Astrocyte of the hippocampus (primary cell): Measurements from ENCODE around the gene HMOX2.

Experiments used
- DNase-seq: peaks from one replicate; pipeline ENCODE4 v3.0.0; 2011; ENCODE audit warnings: low read depth, low spot score

HMOX2 gene, protein sequence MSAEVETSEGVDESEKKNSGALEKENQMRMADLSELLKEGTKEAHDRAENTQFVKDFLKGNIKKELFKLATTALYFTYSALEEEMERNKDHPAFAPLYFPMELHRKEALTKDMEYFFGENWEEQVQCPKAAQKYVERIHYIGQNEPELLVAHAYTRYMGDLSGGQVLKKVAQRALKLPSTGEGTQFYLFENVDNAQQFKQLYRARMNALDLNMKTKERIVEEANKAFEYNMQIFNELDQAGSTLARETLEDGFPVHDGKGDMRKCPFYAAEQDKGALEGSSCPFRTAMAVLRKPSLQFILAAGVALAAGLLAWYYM

DNA sequence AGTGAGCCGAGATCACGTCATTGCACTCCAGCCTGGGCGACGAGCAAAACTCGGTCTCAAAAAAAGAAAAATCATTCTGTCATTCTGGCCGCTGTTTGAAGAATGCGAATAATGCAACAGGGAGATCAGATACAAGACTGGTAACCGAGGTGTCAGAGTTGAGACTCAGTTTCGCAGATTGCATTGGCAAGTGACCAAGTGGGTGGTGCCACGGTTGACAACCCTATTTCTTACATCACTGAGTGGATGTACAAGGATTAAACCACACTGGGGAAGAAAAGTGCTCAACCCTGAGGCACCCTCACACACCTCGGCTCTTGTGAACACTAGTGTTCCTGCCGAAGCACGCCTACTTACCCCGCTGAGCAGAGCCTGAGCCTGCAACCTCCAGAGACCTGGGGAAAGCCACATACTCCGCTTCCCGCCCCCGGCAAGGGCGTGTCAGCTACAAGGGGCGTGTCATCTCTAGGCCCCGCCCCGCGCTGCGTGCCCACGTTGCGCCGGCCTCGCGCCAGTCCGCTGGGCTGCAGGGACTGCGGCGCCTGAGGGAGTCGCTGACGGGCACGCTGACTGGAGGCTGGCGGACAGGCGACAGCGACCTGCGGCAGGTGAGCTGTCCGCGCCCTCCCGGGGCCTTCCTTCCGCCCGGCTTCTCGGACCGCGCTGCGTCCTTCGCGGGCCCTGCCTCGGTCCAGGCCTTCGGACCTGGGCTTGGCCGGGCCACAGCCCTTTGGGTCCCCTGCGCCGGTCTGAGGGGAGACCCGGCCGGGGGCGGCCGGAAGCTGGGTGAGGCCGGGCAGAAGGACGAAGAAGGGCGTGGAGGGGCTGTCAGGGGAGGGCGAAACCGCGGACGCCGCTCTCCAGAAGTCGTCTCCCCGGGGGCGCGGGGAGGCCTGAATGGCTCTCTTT lies at the start of gene HMOX2:
Gene HMOX2, plus strand, starts transcription at position 519 of the 909 bp plus-strand sequence. CDS start 29,127 bp downstream, outside the sequence.
- peak; percentile 97 for DNase-seq

DNA sequence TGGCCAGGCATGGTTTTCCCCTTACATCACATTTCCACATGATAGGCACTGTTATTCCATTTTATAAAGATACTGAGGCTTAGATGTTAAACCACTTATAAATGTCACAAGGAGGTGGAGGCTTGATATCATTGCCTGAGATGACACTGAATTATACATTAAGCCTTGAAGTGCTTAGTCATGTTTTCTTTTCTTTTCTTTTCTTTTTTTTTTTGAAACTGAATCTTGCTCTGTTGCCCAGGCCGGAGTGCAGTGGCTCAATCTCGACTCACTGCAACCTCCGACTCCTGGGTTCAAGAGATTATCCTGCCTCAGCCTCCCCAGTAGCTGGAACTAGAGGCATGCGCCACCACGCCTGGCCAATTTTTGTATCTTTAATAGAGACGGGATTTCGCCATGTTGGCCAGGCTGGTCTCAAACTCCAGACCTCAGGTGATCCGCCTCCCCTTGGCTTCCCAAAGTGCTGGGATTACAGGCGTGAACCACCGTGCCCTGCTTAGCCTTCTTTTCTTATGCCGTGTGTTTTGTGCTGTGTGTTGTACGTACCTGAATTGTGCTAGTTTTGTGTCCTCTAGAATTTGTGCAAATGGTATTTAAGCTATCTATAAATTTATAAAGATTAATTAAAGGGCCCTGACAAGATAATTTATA lies 49.4 kb upstream of the HMOX2 start:
- DNase-seq, result no peak

DNA sequence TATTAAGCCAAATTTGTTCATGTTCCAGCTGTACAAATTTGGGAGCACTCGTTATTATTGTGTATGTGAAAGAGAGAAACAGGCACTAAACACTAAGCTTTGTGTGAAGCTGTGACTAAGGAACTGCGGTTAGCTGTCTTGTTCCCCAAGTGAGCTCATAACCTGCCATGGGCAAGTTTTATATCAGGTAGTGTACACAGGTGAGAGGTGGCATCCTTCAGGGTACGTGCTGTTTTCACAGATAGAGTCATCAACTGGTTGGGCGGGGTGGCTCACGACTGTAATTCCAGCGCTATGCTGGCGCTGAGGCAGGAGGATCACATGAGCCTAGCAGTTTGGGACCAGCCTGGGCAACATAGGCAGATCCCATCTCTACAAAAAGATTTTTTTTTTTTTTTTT lies 47.7 kb upstream of the HMOX2 start:
- no peak for DNase-seq

DNA sequence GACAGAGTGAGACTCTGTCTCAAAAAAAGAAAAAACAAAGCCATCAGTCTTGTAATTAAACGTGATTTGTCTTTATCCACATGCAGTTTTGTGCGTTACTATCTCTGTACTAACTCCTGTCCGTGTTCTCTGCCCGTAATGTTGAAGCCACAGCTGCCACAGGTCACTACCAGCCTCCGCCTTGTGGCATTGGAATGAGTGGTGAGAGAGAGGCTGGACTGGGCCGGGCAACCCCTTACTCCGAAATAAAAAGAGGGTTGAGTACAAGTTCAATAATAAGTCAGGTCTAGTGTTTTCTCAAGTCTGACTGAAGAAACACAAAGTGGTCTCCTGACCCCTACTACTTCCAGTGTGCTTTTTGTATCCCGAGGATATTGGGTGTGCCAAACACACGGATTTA lies 45.2 kb upstream of the HMOX2 start:
- no peak for DNase-seq

DNA sequence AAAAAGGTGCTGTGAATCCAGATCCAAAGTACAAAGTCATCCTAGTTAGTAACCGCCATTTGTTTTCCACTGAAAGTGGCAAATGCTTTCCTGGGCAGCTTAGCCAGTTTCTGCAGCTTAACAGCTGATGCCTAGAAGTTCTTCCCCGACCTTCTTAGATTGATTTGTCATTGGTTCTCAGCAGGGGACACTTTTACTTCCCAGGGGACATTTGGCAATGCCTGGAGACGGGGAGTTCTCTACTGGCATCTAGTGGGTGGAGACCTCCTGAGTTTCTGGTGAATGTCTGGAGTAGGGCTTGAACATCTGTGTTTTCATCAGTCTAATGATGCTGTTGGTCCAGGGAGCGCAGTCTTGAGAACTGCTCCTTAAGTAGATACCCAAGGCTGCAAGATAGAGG lies 43.0 kb upstream of the HMOX2 start:
- DNase-seq, result no peak

DNA sequence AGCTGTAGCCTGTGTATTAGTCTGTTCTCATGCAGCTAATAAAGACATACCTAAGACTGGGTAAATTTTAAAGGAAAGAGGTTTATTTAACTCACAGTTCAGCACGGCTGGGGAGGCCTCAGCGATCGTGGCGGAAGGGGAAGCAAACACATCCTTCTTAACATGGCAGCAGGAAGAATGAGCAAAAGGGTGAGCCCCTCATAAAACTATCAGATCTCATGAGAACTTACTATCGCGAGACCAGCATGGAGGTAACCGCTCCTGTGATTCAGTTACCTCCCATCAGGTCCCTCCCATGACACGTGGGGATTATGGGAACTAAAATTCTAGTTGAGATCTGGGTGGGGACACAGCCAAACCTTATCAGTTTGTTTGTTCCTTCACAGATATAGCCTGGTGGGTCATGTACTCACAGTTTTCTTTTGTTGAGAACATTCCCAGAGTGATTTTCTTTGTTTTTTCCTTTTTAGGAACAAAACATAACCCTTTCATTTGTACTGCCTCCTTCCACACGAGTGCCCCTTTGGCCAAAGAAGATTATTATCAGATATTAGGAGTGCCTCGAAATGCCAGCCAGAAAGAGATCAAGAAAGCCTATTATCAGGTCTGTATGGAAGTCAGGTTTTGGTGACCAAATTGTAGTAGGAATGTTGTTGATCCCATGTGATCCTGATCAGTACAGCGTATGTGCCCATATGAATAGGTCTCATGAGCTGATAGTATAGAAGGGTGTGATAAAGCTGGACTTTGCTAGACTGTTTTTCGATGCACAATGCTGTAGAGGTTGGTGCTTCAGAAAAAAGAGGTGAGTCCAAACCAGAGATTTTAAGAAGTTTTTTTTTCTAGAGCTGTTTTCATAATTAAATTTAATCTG lies 42.0 kb upstream of the HMOX2 start:
- no peak for DNase-seq

DNA sequence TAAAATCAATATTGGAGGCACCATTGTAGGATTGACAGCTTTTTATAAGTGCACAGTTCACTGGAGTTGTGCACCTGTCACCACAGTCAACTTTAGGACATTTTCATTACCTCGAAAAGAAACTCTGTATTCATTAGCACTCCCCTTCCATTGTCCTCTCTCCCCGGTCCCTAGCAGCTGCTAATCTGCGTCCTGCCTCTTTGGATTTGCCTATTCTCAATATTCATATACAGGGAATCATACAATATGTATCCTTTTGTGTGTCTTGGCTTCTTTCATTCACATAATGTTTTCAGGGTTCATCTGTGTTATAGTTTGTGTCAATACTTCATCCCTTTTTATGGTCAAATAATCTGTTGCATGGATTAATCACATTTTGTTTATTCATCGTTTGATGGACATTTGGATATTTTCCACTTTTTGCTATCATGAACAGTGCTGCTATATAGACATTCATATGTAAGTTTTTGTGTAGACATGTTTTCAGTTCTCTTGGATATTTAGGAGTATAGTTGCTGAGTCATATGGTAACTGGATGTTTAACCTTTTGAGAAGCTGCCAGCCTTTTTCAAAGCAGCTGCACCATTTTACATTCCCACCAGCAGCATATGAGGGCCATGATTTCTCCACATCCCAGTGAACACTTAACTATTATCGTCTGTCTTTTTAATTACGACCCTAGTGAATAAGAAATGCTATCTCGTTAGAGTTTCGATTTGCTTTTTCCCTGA lies 40.7 kb upstream of the HMOX2 start:
- DNase-seq, result peak; percentile 10

DNA sequence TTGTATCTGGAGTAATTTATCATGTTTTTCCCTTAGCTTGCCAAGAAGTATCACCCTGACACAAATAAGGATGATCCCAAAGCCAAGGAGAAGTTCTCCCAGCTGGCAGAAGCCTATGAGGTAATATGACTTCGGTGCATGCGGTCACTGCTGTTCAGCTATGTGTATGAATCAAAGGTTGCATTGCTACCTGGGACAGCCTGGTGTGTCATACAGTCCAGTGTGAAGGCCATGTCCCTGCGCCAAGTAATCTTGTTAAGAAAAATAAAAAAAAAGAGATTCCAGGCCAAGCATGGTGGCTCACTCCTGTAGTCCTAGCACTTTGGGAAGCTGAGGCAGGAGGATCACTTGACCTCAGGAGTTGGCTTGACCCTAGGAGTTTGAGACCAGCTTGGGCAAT lies 38.8 kb upstream of the HMOX2 start:
- DNase-seq, result no peak

DNA sequence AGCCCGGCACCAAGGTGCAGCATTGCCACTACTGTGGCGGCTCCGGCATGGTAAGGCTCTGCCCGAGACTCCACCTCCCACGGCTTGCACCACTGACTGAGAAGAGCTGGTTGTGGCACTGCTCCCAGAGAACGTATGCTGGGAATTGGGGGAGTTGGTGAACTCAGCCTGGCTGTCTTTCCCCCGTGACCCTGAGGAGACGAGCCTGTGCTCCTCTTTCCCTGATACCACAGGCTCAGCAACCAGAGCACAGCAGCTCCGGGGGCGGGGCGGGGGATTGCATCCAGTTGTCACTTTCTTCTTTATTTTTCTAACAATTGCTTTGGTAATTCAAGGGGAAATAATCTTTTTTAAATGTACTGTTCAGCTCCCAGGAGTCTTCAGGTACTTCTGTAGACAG lies 33.8 kb upstream of the HMOX2 start:
- no peak for DNase-seq

DNA sequence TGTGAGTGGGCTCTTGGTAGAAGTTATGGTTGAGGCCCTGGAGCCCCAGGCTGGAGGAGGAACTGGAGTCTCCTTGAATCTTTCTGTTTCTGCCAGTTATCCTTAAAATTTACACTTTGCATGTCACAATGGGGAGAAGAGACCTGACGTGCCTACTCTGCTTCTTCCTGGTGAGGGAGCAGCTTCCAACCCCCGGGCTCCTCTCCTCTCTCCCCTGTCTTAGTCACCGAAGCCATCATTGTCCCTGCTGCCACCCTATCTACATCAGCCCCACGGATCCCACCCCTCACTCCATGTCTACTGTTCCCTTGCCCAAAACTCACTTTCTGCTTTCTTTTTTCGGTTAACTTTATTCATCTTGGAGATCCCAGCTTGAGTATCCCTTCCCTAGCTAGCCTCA lies 32.9 kb upstream of the HMOX2 start:
- DNase-seq, result no peak

DNA sequence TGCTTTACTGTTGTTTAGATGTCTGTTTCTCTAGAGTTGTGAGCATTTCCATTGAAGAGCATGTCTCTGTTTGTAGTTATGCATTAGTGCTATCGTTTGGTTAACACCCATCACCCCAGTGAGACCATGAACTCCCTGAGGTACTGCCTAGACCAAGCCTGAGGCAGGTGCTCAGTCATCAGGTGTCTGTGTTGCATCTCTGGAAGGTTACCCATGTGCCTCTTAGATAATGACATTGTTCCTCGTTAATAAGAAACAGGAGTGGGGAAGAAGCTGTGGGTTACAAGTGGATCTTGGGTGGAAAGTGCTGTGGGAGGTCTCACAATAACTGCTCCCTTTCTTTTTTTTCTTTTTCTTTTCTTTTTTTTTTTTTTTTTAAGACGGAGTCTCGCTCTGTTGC lies 32.2 kb upstream of the HMOX2 start:
- DNase-seq, result no peak

DNA sequence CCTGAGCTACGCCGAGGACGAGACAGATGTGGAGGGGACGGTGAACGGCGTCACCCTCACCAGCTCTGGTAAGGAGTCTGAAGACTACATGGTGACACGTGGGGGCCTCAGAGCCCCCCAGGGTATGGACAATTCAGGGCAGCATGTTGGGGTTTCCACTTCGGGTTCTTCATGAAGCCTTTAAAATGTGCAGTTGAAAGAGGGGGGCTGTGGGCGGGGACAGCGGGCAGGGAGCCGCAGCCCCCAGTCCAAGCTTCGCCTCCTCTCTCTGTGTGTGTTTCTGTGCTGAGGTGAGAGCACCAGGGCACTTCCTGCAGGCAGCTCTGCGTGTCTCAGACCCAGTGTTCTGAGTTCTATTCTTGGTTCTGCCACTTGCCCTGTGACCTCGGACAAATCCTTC lies 25.8 kb upstream of the HMOX2 start:
- DNase-seq, result no peak

DNA sequence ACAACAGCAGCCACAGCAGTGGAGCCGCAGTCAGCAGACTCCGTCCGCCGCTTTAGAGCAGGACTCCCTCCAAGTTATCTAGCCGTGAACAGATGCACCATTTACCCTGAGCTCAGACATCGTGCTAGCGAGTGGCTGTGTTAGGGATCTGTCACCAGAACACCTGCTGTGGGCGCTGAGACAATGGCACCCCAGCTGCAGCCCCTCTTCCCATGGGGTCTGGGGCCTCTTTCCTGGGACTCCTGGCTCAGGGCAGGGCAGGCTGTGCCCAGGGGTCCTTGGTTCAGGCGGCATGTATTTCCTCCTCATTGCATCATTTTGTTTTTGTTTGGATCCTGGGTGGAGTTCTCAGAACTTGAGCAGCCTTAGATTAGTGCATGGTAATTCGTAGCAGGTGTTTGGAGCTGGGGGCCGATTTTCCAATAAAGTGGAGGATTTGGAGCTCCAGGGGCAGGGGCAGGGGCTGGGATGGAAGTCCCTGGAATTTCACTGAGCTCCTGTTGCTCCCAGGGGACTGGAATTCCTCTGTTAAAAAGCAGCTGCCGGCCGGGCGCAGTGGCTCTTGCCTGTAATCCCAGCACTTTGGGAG lies 25.2 kb upstream of the HMOX2 start:
- no peak for DNase-seq

DNA sequence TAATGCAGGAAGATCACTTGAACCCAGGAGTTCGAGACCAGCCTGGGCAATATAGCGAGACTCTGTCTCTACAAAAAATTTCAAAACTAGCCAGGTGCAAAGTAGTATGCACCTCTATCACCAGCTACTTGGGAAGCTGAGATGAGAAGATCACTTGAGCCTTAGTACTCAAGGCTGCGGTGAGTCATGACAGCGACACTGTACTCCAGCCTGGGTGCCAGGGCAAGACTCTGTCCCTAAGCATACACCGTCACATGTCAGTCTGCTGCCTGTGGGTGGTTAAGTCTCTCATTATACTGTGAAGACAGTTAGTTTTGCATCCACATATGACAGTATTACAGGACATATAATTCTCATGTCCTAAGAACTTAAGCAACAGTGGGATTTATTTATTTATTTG lies 23.5 kb upstream of the HMOX2 start:
- DNase-seq, result no peak

DNA sequence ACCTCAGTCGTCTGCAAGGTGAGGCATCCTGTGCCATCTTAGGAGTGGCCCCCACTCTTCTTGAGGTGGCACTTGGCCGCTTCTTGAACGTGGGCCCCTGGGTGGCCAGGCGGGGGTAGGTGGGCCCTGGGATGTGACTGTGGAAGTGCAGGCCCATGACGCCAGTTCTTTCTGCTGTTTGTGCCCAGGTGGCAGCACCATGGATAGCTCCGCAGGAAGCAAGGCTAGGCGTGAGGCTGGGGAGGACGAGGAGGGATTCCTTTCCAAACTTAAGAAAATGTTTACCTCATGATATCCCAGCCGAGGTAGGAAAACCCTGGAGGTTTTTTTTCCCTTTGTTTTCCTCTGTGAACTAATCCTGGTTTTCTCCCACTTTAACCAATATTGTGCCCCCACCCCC lies 21.6 kb upstream of the HMOX2 start:
- peak; percentile 33 for DNase-seq

DNA sequence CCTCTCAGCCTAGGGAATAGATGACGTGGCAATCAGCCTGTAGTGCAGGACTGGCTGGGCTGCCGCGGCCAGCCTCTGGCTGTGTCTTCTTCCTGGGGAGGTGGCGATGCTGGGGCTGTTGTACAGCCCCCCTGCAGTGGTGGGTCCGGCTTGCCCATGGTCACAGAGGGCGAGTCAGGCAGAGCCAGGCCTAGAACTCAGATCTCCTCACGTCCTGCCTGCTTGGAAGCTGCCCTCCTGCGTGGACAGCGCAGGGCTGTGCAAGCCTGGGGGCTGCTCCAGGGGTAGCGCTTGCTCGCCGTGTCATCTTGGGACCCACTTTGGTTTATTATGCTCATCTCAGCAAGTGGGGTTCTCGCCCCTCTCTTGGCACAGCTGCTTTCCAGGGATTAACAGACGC lies 21.1 kb upstream of the HMOX2 start:
- no peak for DNase-seq

DNA sequence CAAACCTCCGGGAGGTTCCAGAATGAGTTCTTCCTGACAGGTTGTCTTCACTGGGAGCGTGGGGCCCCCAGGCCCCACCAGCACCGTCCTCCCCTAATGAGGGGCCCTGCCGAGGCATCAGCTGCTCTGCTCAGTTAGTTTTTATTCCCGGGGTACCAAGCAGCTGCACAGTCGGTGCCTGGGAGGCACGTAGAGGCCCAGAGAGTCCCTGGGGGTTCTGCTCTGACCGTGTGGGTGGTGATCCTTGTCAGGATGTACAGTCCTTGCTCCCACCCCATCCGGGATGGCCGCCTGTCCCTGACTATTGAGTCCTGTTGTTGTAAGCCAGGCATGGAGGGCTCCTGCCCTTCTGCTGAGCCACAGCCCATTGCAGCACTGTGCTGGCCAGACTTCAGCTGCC lies 20.2 kb upstream of the HMOX2 start:
- DNase-seq, result no peak

DNA sequence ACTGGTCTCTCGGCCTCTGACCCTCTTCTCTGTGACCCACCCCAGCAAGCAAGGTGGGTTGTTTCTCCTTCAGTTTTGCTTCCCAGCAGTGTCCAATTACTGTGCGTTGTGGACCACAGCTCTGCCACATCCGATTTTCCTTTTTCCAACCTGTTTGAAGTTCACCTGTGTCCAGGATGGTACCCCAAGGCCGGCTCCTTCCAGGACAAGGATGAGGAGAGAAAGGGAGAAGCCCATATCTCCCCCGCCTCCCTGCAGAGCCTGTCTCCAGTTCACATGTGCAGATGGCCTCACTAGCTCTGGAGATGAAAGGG lies 15.3 kb upstream of the HMOX2 start:
- DNase-seq, result no peak

DNA sequence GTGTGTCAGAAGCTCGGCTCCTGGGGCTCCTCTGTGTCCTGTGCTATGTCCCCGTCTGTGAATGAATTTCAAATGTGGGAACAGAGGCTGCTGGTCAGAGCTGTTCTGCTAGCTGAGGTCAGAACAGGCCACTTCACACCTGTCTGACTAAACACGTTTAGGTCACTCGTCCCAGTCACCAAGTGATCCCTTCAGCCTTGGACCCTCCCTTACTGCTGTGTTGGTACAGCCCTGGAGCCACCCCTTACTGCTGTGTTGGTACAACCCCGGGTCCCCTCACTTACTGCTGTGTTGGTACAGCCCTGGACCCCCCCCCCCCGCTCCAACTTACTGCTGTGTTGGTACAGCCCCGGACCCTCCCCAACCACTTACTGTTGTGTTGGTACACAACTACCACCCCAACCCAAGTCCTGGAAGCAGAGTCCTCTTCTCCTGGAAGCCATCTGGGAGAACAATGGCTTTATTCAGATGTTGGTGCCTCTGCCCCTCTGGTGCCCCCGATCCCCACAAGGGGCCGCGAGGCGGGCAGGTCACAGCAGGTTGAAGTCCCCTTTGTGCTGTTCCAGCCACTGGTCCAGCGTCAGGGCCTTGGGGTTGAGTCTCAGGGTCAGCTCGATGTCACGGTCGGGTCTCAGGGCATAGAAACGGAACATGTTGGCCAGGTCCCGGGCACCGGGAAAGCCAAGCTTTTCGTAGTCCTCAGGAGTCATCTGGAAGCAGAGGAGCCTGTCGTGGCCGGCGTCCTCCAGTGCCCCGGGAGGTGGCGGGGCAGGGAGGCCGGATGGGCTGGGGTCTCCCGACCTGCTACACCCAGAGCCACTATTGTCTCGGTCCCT lies 14.7 kb upstream of the HMOX2 start:
- no peak for DNase-seq
